ENCODE results near the gene SYNPR. TPM values are rescaled to one million over a fixed set of nuclear protein-coding genes. Genes with fewer than 3 reads are reported as not detected.

SYNPR gene
- total and polyA plus RNA-seq, 2 donors from 2014 or later = not detected

DNA sequence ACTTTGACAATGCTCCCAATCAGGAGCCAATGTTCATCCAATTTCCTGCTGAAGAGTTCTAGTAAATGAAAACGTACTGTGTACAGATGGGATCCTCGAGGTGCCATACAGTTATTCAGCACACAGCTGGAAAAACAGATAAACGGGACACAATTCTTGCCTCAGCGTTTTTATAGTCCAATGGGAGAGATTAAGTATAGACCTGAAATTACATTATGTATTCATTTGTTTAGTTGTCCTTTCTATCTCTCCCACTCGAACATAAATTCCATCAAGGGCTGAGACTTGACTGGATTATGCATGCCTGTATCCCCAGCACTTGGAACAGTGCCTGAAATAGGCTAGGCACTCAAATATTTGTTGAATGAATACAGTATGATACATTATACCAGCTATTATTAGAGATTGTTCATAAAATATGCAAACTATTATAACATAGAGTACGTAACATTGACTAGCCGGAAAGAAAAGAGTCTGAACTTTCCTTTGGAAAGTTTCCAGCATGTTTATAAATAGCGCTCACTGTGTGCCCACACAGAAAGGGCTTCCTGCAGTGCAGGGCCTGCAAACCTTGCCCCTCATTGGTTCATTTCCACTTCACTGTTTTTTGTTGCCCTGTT lies 346.9 kb downstream of the SYNPR start:
- FAIRE-seq (no peak), DNase-seq (peak in 2 of 5 donors; percentile 13 to 34)
- Histone ChIP-seq H3K4me3 (ENCODE audit: low read length in 3 of 3) (no peak overlapping the region), H3K9me3 (ENCODE audit: control insufficient read depth in 2 of 3, insufficient read depth in 1 of 3, low read length in 3 of 3) (no peaks in the 10 kb centered on the region), H3K4me1 (ENCODE audit: control insufficient read depth in 2 of 3, insufficient read depth in 2 of 3, low read depth in 1 of 3, low read length in 3 of 3) (no peaks in the 10 kb centered on the region), H3K27ac (ENCODE audit: low read depth in 2 of 2, low read length in 2 of 2) (no peak overlapping the region), H3K36me3 (ENCODE audit: control insufficient read depth in 2 of 3, insufficient read depth in 3 of 3, low read length in 3 of 3) (no peaks in the 10 kb centered on the region), H3K9ac (ENCODE audit: low read length in 3 of 3) (no peak overlapping the region), H3K27me3 (ENCODE audit: control insufficient read depth, insufficient read depth, low read length) (no peaks in the 10 kb centered on the region)
- TF ChIP-seq, protein P1, sequence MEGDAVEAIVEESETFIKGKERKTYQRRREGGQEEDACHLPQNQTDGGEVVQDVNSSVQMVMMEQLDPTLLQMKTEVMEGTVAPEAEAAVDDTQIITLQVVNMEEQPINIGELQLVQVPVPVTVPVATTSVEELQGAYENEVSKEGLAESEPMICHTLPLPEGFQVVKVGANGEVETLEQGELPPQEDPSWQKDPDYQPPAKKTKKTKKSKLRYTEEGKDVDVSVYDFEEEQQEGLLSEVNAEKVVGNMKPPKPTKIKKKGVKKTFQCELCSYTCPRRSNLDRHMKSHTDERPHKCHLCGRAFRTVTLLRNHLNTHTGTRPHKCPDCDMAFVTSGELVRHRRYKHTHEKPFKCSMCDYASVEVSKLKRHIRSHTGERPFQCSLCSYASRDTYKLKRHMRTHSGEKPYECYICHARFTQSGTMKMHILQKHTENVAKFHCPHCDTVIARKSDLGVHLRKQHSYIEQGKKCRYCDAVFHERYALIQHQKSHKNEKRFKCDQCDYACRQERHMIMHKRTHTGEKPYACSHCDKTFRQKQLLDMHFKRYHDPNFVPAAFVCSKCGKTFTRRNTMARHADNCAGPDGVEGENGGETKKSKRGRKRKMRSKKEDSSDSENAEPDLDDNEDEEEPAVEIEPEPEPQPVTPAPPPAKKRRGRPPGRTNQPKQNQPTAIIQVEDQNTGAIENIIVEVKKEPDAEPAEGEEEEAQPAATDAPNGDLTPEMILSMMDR (IDR thresholded peaks at IDR 0.05; ENCODE audit: borderline replicate concordance, extremely low read depth, insufficient read depth) = no peak
- intact Hi-C loops (cut with DNase I) = no loop called here

DNA sequence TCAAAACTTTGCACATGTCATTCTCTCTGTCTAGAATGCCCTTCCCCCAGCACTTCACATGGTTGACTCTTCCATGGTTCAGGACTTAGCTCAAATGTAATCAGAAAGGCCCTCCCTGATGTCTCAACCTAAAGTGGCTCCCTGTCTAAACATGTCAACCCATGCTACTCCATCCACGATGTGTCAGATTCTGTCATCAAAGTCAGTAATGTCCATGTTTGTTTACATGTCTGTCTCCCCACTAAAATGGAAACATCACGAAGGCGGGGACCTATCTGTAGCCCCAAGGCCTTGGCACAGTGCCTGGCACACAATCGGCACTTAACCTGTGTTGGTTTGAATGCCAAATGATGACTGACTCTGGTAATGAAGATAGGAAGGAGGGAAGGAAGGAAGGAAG lies 353.6 kb downstream of the SYNPR start:
- no peak for DNase-seq
- H3K9ac ChIP-seq (ENCODE audit: low read length in 3 of 3) = no peak overlapping the region
- H3K4me3 ChIP-seq (ENCODE audit: low read length in 3 of 3) = no peak overlapping the region
- FAIRE-seq = no peak
- H3K27ac ChIP-seq (ENCODE audit: low read depth in 2 of 2, low read length in 2 of 2) = no peak overlapping the region
- H3K9me3 ChIP-seq (ENCODE audit: control insufficient read depth in 2 of 3, insufficient read depth in 1 of 3, low read length in 3 of 3) = no peaks in the 10 kb centered on the region
- TF ChIP-seq, protein P1 (IDR thresholded peaks at IDR 0.05; ENCODE audit: borderline replicate concordance, extremely low read depth, insufficient read depth) = no peak
- intact Hi-C loops (cut with DNase I) = no loop called here
- H3K36me3 ChIP-seq (ENCODE audit: control insufficient read depth in 2 of 3, insufficient read depth in 3 of 3, low read length in 3 of 3) = no peaks in the 10 kb centered on the region
- no peaks in the 10 kb centered on the region for H3K4me1 ChIP-seq (ENCODE audit: control insufficient read depth in 2 of 3, insufficient read depth in 2 of 3, low read depth in 1 of 3, low read length in 3 of 3)
- no peaks in the 10 kb centered on the region for H3K27me3 ChIP-seq (ENCODE audit: control insufficient read depth, insufficient read depth, low read length)

DNA sequence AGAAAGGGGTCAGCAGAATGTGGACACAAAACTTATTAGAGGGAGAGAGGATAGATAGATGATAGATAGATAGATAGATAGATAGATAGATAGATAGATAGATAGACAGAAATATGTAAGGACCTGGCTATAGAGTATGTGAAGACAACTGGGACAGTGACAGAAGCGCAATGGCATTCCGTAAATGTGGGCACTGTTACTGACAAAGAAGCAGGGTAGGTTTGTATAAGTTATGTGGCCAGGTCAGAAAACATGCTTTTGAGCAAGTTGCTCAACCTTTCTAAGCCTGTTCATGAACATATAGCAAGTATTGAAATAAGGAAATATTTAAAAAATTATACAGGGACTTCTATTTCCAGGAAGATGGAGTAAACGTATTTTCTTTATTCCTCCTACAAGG lies 357.1 kb downstream of the SYNPR start:
- intact Hi-C loops (cut with DNase I) = no loop called here
- Histone ChIP-seq H3K27ac (ENCODE audit: low read depth in 2 of 2, low read length in 2 of 2) (no peak overlapping the region), H3K4me3 (ENCODE audit: low read length in 3 of 3) (no peak overlapping the region), H3K27me3 (ENCODE audit: control insufficient read depth, insufficient read depth, low read length) (no peaks in the 10 kb centered on the region), H3K9ac (ENCODE audit: low read length in 3 of 3) (no peak overlapping the region), H3K4me1 (ENCODE audit: control insufficient read depth in 2 of 3, insufficient read depth in 2 of 3, low read depth in 1 of 3, low read length in 3 of 3) (no peaks in the 10 kb centered on the region), H3K9me3 (ENCODE audit: control insufficient read depth in 2 of 3, insufficient read depth in 1 of 3, low read length in 3 of 3) (no peaks in the 10 kb centered on the region), H3K36me3 (ENCODE audit: control insufficient read depth in 2 of 3, insufficient read depth in 3 of 3, low read length in 3 of 3) (no peaks in the 10 kb centered on the region)
- no peak for FAIRE-seq
- TF ChIP-seq, protein P1 (IDR thresholded peaks at IDR 0.05; ENCODE audit: borderline replicate concordance, extremely low read depth, insufficient read depth) = no peak
- DNase-seq = no peak

DNA sequence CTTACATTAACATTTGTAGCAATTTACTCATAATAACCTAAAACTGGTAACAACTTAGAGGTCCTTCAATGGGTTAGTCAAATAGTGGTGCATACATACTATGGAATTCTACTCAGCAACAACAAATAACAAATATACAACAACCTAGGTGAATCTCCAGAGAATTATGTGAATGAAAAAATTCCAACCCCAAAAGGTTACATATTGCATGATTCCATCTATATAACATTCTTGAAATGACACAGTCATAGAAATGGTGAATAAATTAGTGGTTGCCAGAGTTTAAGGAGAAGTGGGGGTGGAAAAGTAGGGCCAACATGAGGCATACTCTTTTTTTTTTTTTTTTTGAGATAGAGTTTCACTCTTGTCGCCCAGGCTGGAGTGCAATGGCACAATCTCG lies 361.7 kb downstream of the SYNPR start:
- FAIRE-seq (no peak), DNase-seq (no peak)
- H3K9ac ChIP-seq (ENCODE audit: low read length in 3 of 3) = no peak overlapping the region

More for the DNA sequence above, 361.7 kb downstream of the SYNPR start:
- intact Hi-C loops (cut with DNase I) = no loop called here
- H3K27me3 ChIP-seq (ENCODE audit: control insufficient read depth, insufficient read depth, low read length) = no peaks in the 10 kb centered on the region
- TF ChIP-seq, protein P1 (IDR thresholded peaks at IDR 0.05; ENCODE audit: borderline replicate concordance, extremely low read depth, insufficient read depth) = no peak
- no peaks in the 10 kb centered on the region for H3K36me3 ChIP-seq (ENCODE audit: control insufficient read depth in 2 of 3, insufficient read depth in 3 of 3, low read length in 3 of 3)
- H3K27ac ChIP-seq (ENCODE audit: low read depth in 2 of 2, low read length in 2 of 2) = no peak overlapping the region
- H3K4me1 ChIP-seq (ENCODE audit: control insufficient read depth in 2 of 3, insufficient read depth in 2 of 3, low read depth in 1 of 3, low read length in 3 of 3) = no peaks in the 10 kb centered on the region
- H3K4me3 ChIP-seq (ENCODE audit: low read length in 3 of 3) = no peak overlapping the region
- no peaks in the 10 kb centered on the region for H3K9me3 ChIP-seq (ENCODE audit: control insufficient read depth in 2 of 3, insufficient read depth in 1 of 3, low read length in 3 of 3)

All from kidney (tissue), 14 donors.